Measurements from ENCODE around the gene GBP6. TPM values are rescaled to one million over a fixed set of nuclear protein-coding genes. Genes with fewer than 3 reads are reported as not detected.

Gene GBP6
- polyA plus RNA-seq, 1 of the 3 experiments (the other 2 are of a cell fraction): not detected

- WGBS (ENCODE audit: low lambda C conversion rate): 17% methylated on average over 4 of the region's 4 CpGs
- Histone ChIP-seq H3K9me2 (no peaks in the 10 kb centered on the region), H3K4me2 (no peak overlapping the region), H3K9me3 (no peaks in the 10 kb centered on the region), H3K36me3 (replicated peaks in 1 of 2; ENCODE audit: control insufficient read depth in 1 of 2, insufficient read depth in 2 of 2, low read length in 1 of 2) (no peaks in the 10 kb centered on the region), H3K4me3 (ENCODE audit: low read depth in 2 of 2, low read length in 1 of 2) (no peak overlapping the region), H3K79me2 (ENCODE audit: insufficient read depth) (no peaks in the 10 kb centered on the region), H3K27ac (ENCODE audit: low read depth in 2 of 2, low read length in 1 of 2) (no peak overlapping the region), H4K20me1 (ENCODE audit: insufficient read depth) (no peaks in the 10 kb centered on the region), H3F3A (replicated peaks; ENCODE audit: insufficient read depth) (no peaks in the 10 kb centered on the region), H3K4me1 (ENCODE audit: control insufficient read depth in 1 of 2, insufficient read depth in 2 of 2, low read depth in 1 of 2, low read length in 1 of 2) (no peaks in the 10 kb centered on the region), H2AFZ (ENCODE audit: low read depth) (no peak overlapping the region), H3K9ac (no peak overlapping the region), H3K27me3 (ENCODE audit: insufficient read depth) (peaks cover 14% of the 10 kb centered on the region; the same call in 1 of the 2 replicates)
- CTCF ChIA-PET: interaction anchor here (0.7 kb wide), 1 partner anchor 702 kb away, joined by 3 read pairs; no protein-coding TSS in a partner anchor
- POLR2A ChIA-PET: no interaction called here
- TF ChIP-seq TCF12 (IDR thresholded peaks at IDR 0.05) (no peak), GABPA (IDR thresholded peaks at IDR 0.05; ENCODE audit: low read depth) (no peak), NRF1 (IDR thresholded peaks at IDR 0.05; ENCODE audit: low read depth, low read length) (no peak), SIN3A (IDR thresholded peaks at IDR 0.05; ENCODE audit: borderline replicate concordance, low read depth, low read length) (no peak), CTCF (IDR thresholded peaks at IDR 0.05) (no peak), MEF2A (IDR thresholded peaks at IDR 0.05; ENCODE audit: borderline replicate concordance, low read depth) (no peak), RFX5 (IDR thresholded peaks at IDR 0.05; ENCODE audit: low read length) (no peak), ELF1 (IDR thresholded peaks at IDR 0.05) (no peak), CHD2 (IDR thresholded peaks at IDR 0.05; ENCODE audit: low read length, partially characterized antibody) (no peak), FOXJ3 (CRISPR knock-in tag; IDR thresholded peaks at IDR 0.05) (no peak), IRF3 (IDR thresholded peaks at IDR 0.05; ENCODE audit: low read depth, low read length) (no peak), REST (IDR thresholded peaks at IDR 0.05; ENCODE audit: low read depth, low read length) (no peak)
- DNase-seq: no peak
These were observed 26.0 kb upstream of the GBP6 start for GRCh38 chr1:89337903-89338302.

All from SK-N-SH (cell line).